Ishikawa (cell line): Measurements from ENCODE around the gene SNTG2.

Experiments used
- CEBPB ChIP-seq: IDR thresholded peaks from 2 replicates; pipeline ENCODE4 v1.6.1; 2012
- CREB1 ChIP-seq: IDR thresholded peaks from 2 replicates; pipeline ENCODE4 v1.6.1; 2012; ENCODE audit warnings: low read depth
- EGR1 ChIP-seq: IDR thresholded peaks from 2 replicates; pipeline ENCODE4 v1.6.1; 2012
- EP300 ChIP-seq: IDR thresholded peaks from 2 replicates; pipeline ENCODE4 v1.6.1; 2012; ENCODE audit warnings: borderline replicate concordance
- FOXM1 ChIP-seq: IDR thresholded peaks from 2 replicates; pipeline ENCODE4 v1.6.1; 2012; ENCODE audit warnings: low read depth, borderline replicate concordance
- NFIC ChIP-seq: IDR thresholded peaks from 2 replicates; pipeline ENCODE4 v1.6.1; 2012
- RAD21 ChIP-seq: IDR thresholded peaks from 2 replicates; pipeline ENCODE4 v1.6.1; 2012; ENCODE audit warnings: low read depth
- TAF1 ChIP-seq: IDR thresholded peaks from 2 replicates; pipeline ENCODE4 v1.6.1; 2012; ENCODE audit warnings: low read depth, mild to moderate bottlenecking
- TCF12 ChIP-seq: IDR thresholded peaks from 2 replicates; pipeline ENCODE4 v1.6.1; 2012; ENCODE audit warnings: low read depth
- TEAD4 ChIP-seq: IDR thresholded peaks from 2 replicates; pipeline ENCODE4 v1.6.1; 2012
- YY1 ChIP-seq: IDR thresholded peaks from 2 replicates; pipeline ENCODE4 v1.6.1; 2012; ENCODE audit warnings: low read depth
- ZBTB7A ChIP-seq: IDR thresholded peaks from 2 replicates; pipeline ENCODE4 v1.6.1; 2012; ENCODE audit warnings: low read depth
- TF ChIP-seq, protein P1 (sequence below): IDR thresholded peaks from 2 replicates; pipeline ENCODE4 v1.6.1; 2012
- TF ChIP-seq, protein P2 (sequence below): IDR thresholded peaks from 2 replicates; pipeline ENCODE4 v1.6.1; 2012
- TF ChIP-seq, protein P3 (sequence below): IDR thresholded peaks from 2 replicates; pipeline ENCODE4 v1.6.1; 2012; ENCODE audit warnings: low read depth, mild to moderate bottlenecking

The SNTG2 gene

DNA sequence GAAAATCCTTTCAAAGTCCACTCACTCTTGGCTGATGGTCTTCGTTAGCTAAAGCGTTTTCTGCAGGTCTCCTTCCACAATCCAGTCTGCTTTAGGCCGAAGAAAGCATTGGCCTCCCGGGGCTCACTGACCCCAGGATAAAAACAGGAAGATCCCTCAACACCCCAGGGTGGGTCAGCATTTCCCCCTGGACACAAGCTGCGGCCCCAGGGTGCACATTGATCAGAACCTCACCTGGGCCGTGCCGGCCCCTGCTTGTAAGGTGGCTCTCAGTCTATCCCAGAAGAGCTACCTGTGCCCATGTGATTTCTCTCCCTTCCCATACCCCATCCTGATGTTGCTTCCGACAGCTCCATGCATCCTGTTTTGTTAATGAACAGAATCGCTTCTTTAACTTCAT lies 349.6 kb downstream of the SNTG2 start:
- TF ChIP-seq CEBPB (no peak), CREB1 (no peak), YY1 (no peak)

DNA sequence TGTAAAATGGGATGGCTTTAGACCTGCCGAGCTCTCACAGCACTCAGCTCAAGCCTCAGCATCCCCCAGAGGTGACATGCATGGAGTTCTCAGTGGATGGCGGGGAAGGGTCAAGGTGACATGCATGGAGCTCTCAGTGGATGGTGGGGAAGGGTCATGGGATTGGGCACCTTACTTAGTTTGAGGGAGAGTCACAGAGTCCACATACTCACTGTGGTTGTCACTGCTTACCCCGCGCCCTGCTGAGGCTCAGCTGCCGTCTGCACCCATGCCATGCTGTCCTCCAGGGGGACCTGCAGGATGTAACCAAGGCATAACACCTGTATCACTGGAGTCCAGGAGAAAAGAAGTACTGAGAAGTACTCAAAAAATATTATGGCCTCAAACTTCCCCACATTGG lies 350.4 kb downstream of the SNTG2 start:
- TF ChIP-seq TEAD4: no peak
- TF ChIP-seq NFIC: no peak
- no peak for TF ChIP-seq TCF12
- TF ChIP-seq, protein P1, sequence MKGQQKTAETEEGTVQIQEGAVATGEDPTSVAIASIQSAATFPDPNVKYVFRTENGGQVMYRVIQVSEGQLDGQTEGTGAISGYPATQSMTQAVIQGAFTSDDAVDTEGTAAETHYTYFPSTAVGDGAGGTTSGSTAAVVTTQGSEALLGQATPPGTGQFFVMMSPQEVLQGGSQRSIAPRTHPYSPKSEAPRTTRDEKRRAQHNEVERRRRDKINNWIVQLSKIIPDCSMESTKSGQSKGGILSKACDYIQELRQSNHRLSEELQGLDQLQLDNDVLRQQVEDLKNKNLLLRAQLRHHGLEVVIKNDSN: no peak
- no peak for TF ChIP-seq TAF1
- TF ChIP-seq, protein P2, sequence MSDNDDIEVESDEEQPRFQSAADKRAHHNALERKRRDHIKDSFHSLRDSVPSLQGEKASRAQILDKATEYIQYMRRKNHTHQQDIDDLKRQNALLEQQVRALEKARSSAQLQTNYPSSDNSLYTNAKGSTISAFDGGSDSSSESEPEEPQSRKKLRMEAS: no peak
- TF ChIP-seq ZBTB7A: no peak
- no peak for TF ChIP-seq FOXM1
- TF ChIP-seq YY1: no peak
- no peak for TF ChIP-seq CEBPB

DNA sequence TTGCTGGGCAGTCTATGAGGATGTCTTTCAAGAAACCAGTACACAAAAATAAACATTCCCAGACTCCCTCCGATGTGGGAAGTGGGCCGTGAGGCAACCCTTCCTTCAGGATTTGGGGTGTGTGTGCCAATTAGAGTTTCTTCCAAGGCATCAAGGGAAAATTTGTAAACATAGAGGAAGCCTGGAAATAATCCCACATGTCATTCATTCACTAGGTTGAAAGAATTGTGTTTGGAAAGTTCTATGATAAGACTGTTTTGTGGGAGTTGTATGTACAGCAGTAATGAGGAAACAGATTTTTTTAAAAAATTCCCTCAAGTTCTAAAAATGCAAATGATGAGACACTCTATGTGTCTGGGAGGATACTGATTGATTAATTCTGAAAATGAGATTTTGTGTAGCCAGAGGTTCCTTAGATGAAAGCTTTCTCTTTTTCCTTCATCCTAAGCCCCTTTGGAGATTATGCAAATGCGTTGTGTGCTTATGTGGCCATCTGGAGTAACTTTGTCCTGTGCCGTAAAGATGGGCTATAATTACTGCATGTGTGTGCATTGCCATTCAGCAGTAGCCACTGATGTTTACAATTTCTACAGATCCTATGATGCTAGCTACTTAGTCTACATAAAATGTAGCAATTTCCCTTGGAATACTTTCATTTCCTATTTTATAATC lies 354.8 kb downstream of the SNTG2 start:
- TF ChIP-seq EP300: no peak
- TF ChIP-seq CEBPB: no peak
- TF ChIP-seq YY1: no peak
- TF ChIP-seq TAF1: no peak
- TF ChIP-seq TEAD4: no peak
- no peak for TF ChIP-seq NFIC
- TF ChIP-seq ZBTB7A: no peak
- TF ChIP-seq, protein P3, sequence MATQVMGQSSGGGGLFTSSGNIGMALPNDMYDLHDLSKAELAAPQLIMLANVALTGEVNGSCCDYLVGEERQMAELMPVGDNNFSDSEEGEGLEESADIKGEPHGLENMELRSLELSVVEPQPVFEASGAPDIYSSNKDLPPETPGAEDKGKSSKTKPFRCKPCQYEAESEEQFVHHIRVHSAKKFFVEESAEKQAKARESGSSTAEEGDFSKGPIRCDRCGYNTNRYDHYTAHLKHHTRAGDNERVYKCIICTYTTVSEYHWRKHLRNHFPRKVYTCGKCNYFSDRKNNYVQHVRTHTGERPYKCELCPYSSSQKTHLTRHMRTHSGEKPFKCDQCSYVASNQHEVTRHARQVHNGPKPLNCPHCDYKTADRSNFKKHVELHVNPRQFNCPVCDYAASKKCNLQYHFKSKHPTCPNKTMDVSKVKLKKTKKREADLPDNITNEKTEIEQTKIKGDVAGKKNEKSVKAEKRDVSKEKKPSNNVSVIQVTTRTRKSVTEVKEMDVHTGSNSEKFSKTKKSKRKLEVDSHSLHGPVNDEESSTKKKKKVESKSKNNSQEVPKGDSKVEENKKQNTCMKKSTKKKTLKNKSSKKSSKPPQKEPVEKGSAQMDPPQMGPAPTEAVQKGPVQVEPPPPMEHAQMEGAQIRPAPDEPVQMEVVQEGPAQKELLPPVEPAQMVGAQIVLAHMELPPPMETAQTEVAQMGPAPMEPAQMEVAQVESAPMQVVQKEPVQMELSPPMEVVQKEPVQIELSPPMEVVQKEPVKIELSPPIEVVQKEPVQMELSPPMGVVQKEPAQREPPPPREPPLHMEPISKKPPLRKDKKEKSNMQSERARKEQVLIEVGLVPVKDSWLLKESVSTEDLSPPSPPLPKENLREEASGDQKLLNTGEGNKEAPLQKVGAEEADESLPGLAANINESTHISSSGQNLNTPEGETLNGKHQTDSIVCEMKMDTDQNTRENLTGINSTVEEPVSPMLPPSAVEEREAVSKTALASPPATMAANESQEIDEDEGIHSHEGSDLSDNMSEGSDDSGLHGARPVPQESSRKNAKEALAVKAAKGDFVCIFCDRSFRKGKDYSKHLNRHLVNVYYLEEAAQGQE: no peak

DNA sequence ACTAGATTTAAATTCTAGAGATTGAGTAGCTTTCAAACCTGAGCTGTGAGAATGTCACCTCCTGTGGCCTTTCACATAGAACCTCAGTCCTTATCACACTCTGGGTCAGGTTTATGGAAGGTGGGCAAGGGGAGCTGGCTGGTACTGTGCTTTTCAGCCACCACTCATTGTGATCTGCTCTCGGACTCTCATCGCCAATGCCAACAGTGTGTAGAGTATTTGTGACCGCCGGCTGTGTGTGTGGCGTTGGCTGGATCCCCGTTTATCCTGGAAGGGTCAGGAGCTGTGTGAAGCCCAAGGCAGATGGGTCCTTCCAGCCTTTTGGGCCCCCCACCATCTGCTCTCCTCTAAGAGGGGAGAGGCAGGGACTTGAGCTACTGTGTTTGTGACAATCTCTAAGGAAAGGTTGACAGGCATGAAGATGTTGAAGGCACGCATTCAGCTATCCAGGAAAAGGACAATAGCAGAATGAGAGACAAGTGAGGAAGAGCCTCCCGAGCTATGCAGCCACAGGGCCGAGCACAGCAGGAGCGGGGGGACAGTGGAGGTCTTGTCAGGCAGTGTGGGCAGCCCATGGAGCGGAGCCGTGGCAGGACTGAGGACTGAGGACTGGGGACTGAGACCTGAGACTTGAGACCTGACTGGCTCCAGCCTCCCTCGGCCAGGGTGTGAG lies 355.5 kb downstream of the SNTG2 start:
- no peak for TF ChIP-seq RAD21
- TF ChIP-seq, protein P1: no peak

DNA sequence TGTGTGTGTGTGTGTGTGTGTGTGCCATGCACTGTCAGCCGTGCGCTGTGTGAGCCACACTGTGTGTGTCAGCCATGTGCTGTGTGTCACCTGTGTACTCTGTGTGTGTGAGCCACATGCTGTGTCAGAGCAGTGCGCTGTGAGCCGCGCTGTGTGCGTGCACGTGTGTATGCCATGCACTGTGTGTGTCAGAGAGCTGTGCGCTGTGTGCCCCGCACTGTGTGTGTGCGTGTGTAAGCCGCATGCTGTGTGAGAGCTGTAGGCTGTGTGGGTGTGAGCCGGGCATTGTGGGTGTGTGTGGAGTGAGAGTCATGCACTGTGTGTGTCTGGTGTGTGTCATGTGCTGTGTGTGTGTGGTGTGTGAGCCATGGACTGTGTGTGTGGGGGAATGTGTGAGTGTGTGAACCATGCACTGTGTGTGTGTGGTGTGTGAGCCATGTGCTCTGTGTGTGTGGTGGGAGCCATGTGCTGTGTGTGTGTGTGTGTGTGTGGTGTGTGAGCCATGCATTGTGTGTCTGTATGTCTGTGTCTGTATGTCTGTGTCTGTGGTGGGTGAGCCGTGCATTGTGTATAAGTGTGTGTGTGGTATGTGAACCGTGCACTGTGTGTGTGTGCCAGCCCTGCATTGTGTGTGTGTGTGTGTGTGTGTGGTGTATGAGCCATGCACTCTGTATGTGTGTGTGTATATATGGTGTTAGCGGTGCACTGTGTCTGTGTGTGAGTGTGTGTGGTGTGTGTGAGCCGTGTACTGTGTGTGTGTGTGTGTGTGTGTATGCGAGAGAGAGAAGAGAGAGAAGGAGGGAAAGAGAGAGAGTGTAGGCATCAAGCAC lies 356.3 kb downstream of the SNTG2 start:
- TF ChIP-seq EGR1 (no peak), RAD21 (no peak), ZBTB7A (no peak), YY1 (no peak), TAF1 (no peak), CEBPB (no peak), FOXM1 (no peak), NFIC (no peak), EP300 (no peak), CREB1 (no peak), TEAD4 (no peak)
- TF ChIP-seq, protein P3: no peak
- TF ChIP-seq, protein P2: no peak

DNA sequence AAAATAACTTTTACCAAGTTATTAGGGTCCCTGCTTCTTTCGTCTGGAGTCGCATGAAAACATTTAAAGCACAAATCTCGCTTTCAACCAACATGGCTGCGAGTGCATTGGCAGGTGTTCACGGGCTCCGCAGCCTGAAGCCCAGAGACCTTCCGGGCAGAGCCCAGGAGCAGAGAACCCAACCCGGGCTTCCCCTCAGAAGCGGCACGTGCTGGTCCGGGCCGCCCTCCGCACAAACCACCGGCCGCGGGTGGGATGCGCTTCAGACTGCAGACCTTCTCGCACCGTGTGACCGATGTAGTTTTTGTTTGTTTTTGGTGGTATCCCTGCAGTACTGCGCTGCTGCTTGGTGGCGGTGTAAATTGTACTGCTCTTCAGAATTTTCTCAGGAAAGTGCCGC lies 357.0 kb downstream of the SNTG2 start:
- TF ChIP-seq RAD21 (no peak), NFIC (no peak), CEBPB (no peak), FOXM1 (no peak), TAF1 (no peak), EGR1 (no peak), TEAD4 (no peak), YY1 (no peak)
- TF ChIP-seq, protein P1: no peak
- TF ChIP-seq, protein P2: no peak
- TF ChIP-seq, protein P3: no peak
